Measurements from ENCODE around the gene RFX4. TPM values are rescaled to one million over a fixed set of nuclear protein-coding genes. Genes with fewer than 3 reads are reported as not detected.

The RFX4 gene
- total RNA-seq, 2 experiments from 2014 or later = not detected

- CTCF ChIA-PET (ENCODE audit: unreplicated experiment) = no interaction called here
- no peak overlapping the region for H3K4me3 ChIP-seq (ENCODE audit: low read depth, low read length, poor library complexity, severe bottlenecking)
- H3K9me3 ChIP-seq (ENCODE audit: low read length) = no peaks in the 10 kb centered on the region
- no peak for DNase-seq (ENCODE audit: low spot score)
- intact Hi-C loops (cut with micrococcal nuclease; ENCODE audit: unreplicated experiment) = no loop called here
- H4K20me1 ChIP-seq (ENCODE audit: insufficient read depth, low read length) = no peaks in the 10 kb centered on the region
- POLR2A ChIA-PET = interaction anchor here (1.3 kb wide), 1 partner anchor 10 kb away, joined by 3 read pairs; no protein-coding TSS in a partner anchor
- H3K9me2 ChIP-seq (ENCODE audit: insufficient read depth, low read length) = no peaks in the 10 kb centered on the region
- H3K36me3 ChIP-seq (ENCODE audit: insufficient read depth, low read length) = no peaks in the 10 kb centered on the region
- H3K4me1 ChIP-seq (ENCODE audit: insufficient read depth, low read length, poor library complexity, severe bottlenecking) = no peaks in the 10 kb centered on the region
- no TSS peak for BruUV-seq (replicated peaks)
- H2AFZ ChIP-seq (ENCODE audit: low read length) = no peak overlapping the region
- no peak overlapping the region for H3K4me2 ChIP-seq (ENCODE audit: low read length)
- TF ChIP-seq CTCF (conservative IDR thresholded peaks at IDR 0.05; ENCODE audit: low read length) = no peak
- no peak for TF ChIP-seq EZH2phosphoT487 (IDR thresholded peaks at IDR 0.05; ENCODE audit: borderline replicate concordance, low read depth, low read length)
- no peaks in the 10 kb centered on the region for H3K79me2 ChIP-seq (ENCODE audit: insufficient read depth, low read depth, low read length)
- no peak overlapping the region for H3K27ac ChIP-seq (ENCODE audit: low read depth, low read length, poor library complexity, severe bottlenecking)
Observed at GRCh38 chr12:106780010-106780631, 197.3 kb downstream of the RFX4 start.

DNA sequence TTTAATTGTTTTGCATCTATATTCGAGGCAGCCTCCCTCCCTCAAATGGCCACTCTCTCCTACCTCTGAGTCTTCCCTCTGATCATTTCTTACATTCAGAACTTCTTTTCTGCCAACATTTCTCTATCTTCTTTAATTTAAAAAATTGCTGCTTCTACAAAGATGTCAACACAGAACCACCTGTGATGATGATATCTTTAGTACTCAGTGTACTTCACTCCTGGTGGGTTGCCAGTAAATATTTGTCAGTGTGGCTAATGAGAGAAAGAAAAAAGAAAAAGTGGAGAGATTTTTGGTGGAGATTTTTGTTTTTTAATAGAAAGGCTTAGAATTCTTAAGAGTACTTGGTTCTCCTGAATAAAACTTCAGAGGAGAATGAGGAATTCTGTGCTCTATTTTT, 199.8 kb downstream of the RFX4 start:
- no peak for DNase-seq (ENCODE audit: low spot score)
- ChIA-PET POLR2A (interaction anchor here (0.6 kb wide), 1 partner anchor 347 kb away, joined by 4 read pairs; no protein-coding TSS in a partner anchor), CTCF (ENCODE audit: unreplicated experiment) (no interaction called here)
- Histone ChIP-seq H3K9me3 (ENCODE audit: low read length) (no peaks in the 10 kb centered on the region), H2AFZ (ENCODE audit: low read length) (no peak overlapping the region), H3K4me3 (ENCODE audit: low read depth, low read length, poor library complexity, severe bottlenecking) (no peak overlapping the region), H3K4me2 (ENCODE audit: low read length) (no peak overlapping the region), H3K9me2 (ENCODE audit: insufficient read depth, low read length) (no peaks in the 10 kb centered on the region), H4K20me1 (ENCODE audit: insufficient read depth, low read length) (no peaks in the 10 kb centered on the region), H3K79me2 (ENCODE audit: insufficient read depth, low read depth, low read length) (no peaks in the 10 kb centered on the region), H3K4me1 (ENCODE audit: insufficient read depth, low read length, poor library complexity, severe bottlenecking) (no peaks in the 10 kb centered on the region), H3K36me3 (ENCODE audit: insufficient read depth, low read length) (no peaks in the 10 kb centered on the region), H3K27ac (ENCODE audit: low read depth, low read length, poor library complexity, severe bottlenecking) (no peak overlapping the region)
- intact Hi-C loops (cut with micrococcal nuclease; ENCODE audit: unreplicated experiment) = no loop called here
- TF ChIP-seq EZH2phosphoT487 (IDR thresholded peaks at IDR 0.05; ENCODE audit: borderline replicate concordance, low read depth, low read length) (no peak), CTCF (conservative IDR thresholded peaks at IDR 0.05; ENCODE audit: low read length) (no peak)
- BruUV-seq (replicated peaks) = no TSS peak

DNA sequence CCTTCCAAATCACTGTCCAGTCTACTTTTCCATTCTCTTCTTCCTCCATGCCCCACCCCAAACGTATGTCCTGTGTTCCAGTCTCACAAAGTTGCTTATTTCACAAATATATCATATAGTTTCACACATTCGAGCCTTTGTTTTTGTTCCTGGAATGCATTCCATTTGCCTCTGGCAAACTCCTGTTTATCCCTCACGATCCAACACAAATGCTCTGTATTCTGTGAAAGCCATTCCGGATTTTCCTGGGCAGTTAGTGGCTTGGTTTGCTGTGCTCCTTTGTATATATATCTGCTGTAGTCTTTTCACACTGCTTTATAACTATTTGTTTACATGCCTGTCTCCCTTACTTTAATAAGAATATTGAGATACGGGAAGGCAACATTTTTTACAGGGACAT, 200.7 kb downstream of the RFX4 start:
- Histone ChIP-seq H3K36me3 (ENCODE audit: insufficient read depth, low read length) (no peaks in the 10 kb centered on the region), H3K4me1 (ENCODE audit: insufficient read depth, low read length, poor library complexity, severe bottlenecking) (no peaks in the 10 kb centered on the region), H3K4me3 (ENCODE audit: low read depth, low read length, poor library complexity, severe bottlenecking) (no peak overlapping the region), H3K9me3 (ENCODE audit: low read length) (no peaks in the 10 kb centered on the region), H2AFZ (ENCODE audit: low read length) (no peak overlapping the region), H3K9me2 (ENCODE audit: insufficient read depth, low read length) (no peaks in the 10 kb centered on the region), H3K79me2 (ENCODE audit: insufficient read depth, low read depth, low read length) (no peaks in the 10 kb centered on the region), H3K27ac (ENCODE audit: low read depth, low read length, poor library complexity, severe bottlenecking) (no peak overlapping the region), H3K4me2 (ENCODE audit: low read length) (no peak overlapping the region), H4K20me1 (ENCODE audit: insufficient read depth, low read length) (no peaks in the 10 kb centered on the region)
- no TSS peak for BruUV-seq (replicated peaks)
- DNase-seq (ENCODE audit: low spot score) = no peak
- TF ChIP-seq CTCF (conservative IDR thresholded peaks at IDR 0.05; ENCODE audit: low read length) = no peak
- no peak for TF ChIP-seq EZH2phosphoT487 (IDR thresholded peaks at IDR 0.05; ENCODE audit: borderline replicate concordance, low read depth, low read length)
- ChIA-PET POLR2A (no interaction called here), CTCF (ENCODE audit: unreplicated experiment) (no interaction called here)
- intact Hi-C loops (cut with micrococcal nuclease; ENCODE audit: unreplicated experiment) = no loop called here
